Umbilical cord (tissue), 2 donors: Measurements from ENCODE around the gene PCSK9. TPM values are rescaled to one million over a fixed set of nuclear protein-coding genes. Genes with fewer than 3 reads are reported as not detected.
A peak's percentile ranks its signal among the peaks of the same experiment; 100 is the strongest.

Experiments used
- DNase-seq: peaks from one replicate; pipeline ENCODE4 v3.0.0-alpha.2; 2015; ENCODE audit warnings: low spot score
- total RNA-seq: library from RNA; depleted of rRNA; stranded (reverse); fragments of >200 nt; gene quantifications from one replicate; pipeline ENCODE4 v1.2.3, GENCODE V29; 2014; ENCODE audit warnings: low replicate concordance; ENCODE audit not compliant: insufficient read depth

The PCSK9 gene
- total RNA-seq, 1 donor from 2014 or later: 2.6 TPM

DNA sequence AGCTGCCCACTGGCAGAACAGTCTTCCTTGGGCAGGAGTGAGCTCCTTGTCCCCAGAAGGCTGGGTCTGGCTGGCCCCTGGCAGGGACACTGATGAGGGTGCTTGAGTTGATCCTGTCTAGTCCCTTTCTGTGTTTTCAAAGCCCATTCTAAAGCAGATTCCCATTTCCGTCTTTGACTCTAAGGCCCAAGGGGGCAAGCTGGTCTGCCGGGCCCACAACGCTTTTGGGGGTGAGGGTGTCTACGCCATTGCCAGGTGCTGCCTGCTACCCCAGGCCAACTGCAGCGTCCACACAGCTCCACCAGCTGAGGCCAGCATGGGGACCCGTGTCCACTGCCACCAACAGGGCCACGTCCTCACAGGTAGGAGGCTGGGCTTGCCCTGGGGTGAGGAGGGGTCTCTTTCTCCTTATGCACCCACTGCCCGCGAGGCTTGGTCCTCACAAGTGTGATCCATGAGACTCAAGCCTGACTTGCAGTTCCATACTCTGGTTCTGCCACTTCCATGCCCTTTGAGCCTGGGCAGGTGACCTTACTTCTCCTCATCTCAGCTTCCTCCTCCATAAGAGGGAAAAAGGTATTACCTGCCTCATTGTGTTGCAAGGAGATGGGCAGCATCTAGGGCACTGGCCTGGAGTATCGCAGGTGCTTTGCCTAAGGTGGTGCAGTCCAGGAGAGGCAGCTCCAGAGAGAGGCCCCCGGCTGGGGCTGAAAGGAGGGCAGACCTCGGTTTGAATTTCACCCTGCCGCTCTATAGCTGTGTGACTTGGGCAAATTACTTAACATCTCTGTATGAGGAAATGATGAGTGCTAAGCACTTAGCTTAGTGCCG, 20.2 kb downstream of the PCSK9 start:
- no peak for DNase-seq

DNA sequence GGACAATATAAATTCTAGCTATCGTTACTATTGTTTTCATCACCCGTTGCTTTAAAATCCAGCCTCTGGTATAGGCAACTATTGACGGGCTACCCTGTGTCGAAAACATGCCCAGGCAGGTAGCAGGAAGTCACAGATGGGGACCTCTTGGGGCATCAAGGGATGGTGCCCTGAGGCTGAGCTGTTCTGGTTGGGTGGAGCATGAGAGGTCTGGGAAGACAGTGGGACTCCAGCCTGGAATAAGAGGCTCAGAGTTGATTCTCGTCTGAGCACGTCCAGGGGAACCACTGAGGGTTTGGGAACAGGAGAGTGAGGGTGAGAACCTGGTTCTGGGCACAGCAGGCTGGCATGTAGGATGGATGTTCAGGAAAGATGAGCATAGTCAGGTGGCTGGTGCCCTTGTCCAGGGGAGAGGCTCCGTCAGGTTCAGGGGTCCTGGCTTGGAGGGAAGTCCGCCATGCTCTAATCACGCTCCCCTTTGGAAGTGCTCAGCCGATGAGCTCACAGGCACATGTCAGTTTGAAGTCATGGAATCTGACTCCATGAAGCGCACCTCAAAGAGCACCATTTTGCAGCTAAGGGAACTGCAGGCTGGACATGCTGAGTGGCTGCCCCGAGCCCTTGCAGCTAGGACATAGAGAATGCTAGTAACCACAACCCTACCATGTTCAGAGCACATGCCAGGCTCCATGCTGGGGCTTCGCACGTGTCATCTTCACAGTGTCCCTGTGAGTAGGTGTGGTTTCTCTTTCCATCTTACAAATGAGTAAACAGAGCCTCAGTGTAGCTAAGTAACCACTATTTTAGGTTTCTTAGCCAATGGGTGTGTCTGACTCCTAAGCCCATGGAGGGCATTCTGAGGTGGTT, 21.0 kb downstream of the PCSK9 start:
- DNase-seq: no peak

DNA sequence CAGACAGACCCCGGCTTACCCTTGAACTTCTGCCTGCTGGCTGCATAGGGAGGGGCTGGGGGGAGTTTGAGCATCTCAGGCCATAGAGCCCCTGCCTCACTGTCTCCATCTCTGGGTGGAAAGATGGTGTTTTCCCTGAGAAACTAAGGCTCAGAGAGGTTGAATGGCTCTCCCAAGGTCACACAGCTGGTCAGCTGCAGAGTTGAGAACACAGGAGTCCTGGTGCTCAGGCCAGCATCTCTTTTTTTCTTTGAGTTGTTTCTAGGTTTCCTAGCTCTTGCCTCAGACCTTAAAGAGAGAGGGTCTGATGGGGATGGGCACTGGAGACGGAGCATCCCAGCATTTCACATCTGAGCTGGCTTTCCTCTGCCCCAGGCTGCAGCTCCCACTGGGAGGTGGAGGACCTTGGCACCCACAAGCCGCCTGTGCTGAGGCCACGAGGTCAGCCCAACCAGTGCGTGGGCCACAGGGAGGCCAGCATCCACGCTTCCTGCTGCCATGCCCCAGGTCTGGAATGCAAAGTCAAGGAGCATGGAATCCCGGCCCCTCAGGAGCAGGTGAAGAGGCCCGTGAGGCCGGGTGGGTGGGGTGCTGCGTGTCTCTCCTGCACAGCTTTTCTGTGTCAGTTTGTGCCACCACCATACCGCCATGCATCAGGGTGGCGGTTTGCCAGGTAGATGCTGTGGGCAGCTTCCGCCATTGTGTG, 21.8 kb downstream of the PCSK9 start:
- DNase-seq: no peak

DNA sequence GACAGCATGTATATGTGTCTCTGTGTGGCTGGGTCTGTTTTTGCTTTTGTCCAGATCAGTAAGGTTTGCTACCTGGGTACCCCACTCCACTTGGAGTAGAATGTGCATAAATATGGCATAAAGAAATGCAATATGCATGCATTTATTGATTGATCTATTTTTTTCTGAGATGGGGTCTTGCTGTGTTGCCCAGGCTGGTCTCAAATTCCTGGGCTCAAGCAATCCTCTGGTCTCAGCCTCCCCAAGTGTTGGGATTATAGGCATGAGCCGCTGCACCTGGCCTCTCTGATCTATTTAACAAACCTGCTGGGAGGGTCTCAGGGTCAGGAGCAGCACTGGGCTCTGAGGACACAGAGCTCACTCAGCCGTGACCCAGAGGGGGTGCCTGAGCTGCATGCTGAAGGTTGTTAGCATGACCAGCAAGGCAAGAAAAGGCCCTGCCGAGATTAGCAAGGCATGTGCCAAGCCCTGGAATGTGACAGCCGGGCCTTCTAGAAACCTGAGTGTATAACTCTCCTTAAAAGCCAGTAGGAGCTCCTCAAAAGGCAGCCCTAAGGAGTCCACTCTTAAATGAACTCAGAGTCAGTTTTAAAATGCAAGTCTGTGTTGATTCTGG, 22.5 kb downstream of the PCSK9 start:
- no peak for DNase-seq

DNA sequence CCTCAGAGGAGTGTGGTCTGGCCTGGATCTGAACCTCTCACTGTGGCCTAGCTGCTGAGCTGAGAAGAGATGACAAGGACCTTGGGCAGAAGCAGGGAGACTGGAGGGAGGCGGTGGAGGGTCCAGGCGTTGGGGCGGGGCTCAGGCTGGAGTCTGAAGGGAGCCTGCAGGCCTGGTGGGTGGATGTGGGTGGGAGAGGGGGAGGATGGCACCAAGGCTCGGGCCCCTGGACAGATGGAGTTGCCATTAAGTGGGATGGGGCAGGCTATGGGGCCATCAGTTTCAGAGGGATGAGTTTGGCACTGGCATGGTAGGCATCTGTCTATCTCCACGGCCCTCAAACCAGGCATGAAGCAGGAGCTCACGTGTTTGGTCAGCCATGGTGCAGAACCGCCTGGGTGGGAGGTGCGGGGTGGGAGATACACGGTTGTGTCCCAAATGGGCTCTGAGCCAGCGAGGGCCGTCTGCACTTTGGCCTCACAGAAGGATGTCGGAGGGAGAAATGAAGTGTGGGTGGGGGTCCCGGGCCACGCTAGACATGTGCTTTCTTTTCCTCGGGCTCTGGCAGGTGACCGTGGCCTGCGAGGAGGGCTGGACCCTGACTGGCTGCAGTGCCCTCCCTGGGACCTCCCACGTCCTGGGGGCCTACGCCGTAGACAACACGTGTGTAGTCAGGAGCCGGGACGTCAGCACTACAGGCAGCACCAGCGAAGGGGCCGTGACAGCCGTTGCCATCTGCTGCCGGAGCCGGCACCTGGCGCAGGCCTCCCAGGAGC, 23.6 kb downstream of the PCSK9 start:
- no peak for DNase-seq

DNA sequence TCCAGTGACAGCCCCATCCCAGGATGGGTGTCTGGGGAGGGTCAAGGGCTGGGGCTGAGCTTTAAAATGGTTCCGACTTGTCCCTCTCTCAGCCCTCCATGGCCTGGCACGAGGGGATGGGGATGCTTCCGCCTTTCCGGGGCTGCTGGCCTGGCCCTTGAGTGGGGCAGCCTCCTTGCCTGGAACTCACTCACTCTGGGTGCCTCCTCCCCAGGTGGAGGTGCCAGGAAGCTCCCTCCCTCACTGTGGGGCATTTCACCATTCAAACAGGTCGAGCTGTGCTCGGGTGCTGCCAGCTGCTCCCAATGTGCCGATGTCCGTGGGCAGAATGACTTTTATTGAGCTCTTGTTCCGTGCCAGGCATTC, 24.2 kb downstream of the PCSK9 start:
- no peak for DNase-seq

DNA sequence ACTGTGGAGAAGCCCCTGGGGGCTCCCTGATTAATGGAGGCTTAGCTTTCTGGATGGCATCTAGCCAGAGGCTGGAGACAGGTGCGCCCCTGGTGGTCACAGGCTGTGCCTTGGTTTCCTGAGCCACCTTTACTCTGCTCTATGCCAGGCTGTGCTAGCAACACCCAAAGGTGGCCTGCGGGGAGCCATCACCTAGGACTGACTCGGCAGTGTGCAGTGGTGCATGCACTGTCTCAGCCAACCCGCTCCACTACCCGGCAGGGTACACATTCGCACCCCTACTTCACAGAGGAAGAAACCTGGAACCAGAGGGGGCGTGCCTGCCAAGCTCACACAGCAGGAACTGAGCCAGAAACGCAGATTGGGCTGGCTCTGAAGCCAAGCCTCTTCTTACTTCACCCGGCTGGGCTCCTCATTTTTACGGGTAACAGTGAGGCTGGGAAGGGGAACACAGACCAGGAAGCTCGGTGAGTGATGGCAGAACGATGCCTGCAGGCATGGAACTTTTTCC, 24.8 kb downstream of the PCSK9 start:
- peak; percentile 30 for DNase-seq

DNA sequence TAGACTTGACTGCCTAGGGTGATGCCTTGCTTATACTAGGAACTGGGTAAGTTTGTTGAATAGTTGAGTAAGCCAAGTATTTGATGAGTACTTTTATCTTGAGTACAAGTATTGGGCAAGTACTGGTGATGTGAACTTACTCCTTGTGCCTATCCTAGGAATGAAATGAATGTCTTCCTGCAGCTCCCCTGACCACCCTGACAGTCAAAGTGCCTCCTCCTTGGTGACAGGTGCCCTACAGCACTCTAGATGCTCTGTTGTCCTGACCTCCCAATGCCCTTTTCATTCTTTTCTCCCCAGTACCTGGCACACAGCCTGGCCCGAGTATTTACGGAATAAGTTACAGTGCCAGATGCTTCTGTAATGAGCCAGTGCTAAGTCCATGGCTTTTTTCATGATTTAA, 25.5 kb downstream of the PCSK9 start:
- DNase-seq: no peak

DNA sequence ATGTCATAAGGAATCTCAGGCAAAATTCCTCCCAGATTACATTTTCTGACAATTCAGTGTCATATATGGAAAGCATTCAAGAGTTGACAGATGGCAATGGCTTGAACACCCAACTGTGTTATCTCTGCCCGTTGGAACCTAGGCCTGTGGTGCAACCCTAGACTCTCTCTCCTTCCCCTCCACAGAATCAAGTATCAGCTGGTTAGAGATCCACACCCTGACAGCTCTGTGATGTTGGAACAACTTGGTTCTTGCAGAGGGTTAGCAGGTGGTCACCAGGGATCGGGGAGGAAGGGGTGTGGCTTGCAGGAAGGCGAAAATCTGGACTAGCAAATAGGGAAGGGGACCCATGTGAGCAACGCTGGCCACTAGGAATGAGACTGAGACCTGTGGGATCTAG, 26.3 kb downstream of the PCSK9 start:
- DNase-seq: no peak

DNA sequence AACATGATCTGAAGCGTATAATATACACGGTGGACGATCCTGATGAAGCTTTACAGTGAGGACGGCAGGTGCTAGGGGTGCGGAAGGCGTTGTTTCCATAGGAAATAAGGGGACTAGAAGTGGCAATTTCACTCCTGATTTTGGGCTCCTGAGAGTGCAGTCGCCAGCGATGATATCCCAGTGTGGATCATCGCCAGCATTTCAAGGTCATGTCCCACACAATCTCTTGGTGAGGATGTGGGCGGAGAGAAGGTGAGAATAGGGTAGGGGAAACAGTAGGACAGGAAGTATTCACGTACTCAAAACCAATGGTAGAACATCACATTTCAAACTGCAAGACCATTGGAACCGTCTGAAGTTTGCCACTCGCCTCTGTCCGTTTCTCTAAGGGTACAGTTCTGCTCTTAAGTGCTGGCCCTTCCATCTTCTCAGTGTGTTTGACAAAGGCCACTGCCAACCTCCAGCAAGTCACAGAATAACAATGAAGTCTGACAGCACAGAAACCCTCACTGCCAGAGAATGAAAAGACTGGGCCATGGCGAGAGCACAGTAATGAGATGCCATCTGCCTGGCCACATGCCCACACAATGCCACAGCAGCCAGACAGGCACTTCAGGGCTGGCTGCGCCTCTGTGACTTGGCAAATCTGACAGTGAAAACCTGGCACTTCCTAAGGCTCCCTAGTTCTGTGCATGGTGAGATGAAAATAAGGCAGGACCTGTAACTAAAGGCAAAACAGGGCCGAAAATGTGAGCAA, 27.9 kb downstream of the PCSK9 start:
- DNase-seq: no peak

DNA sequence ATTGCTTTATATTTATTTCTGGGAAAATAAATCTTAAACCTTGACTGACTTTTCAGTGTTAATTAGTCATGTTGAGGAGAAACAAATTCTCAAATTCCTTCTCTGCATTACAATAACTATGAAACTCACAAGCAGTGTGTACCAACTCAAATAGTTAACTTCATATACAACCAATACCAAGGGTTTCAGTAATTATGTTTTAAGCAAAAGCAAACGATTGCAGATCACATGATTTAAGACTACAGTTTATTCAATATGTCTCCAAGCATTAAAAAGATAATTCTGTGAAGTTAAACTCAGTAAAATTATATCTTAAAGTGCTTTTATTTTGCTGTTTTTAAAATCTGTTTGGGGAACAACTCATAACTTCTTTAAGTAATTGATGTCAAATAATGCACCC, 28.6 kb downstream of the PCSK9 start:
- no peak for DNase-seq

DNA sequence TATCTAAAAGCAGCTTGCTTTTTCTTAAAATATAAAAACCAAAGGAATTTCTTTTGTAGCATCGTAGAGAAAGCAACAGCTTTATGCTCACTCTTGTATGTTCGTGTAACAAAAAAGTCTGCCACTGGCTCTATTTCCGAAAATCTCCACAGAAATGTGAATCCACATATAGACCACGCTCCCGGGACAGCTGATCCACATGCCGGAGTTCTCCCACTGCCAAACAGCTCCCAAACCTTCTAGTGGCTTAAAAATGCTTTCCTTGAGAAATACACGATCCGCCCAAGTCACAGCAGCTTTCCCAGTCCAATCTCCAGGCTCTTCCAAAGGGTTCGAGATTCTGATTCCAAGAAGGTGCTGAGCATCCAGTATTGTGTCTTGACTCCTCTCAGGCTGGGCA, 29.3 kb downstream of the PCSK9 start:
- no peak for DNase-seq

DNA sequence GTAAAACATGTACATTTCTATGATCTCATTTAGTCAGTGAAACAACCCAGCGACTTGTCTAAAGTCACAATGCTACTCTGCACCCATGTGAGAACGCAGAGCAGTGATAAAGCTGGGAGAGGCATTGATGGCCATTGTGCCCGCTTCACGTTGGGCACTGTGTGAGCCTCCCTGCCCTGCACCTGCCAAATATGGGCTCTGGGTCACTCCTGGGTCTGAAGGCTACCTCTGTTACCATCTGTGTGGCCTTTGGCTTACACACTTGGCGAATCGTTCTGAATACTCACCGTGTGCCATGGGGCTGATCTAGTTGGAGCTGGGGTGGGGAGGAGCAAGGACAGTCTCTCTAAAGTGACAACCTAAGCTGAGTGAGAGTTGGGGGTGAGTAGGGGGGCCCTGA, 29.9 kb downstream of the PCSK9 start:
- no peak for DNase-seq

DNA sequence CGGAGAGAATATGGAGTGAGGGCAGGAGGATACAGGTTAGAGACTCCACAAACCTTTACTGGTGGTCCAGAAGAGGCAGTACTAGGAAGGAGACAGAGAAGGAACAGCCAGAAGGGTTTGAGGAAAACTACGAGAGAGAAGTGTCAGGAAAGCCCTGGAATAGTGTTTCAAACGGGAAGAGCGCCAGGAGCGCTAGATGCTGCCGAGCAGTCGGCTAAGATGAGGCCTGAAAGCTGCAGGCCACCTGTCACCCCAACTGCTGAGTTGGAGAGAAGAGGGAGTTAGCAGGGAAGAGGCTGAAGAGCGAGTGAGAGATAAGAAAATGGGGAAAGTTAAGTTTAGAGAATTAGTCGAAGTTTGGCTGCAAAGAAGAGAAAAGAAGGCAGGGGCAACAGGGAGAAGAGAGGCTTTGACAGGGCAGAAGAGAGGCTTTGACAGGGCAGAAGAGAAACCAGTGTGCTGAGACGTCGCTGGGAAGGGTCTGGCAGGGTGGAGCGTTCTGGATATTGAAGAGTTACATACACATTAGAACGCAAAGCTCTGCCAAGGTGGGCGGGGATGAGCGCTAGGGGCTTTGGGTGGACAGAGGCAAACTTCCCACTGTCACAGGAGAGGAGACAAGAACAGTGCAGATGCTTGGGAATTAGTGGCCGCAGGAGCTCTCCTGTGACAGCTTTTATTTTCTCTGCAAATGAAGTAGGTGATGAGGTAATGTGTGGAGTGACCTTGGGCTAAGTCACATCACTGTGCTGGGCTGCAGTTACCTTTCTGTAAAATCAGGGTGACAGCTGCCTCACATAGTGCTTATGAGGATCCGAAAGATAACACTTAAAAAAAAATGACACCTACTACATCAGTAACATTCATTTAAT, 31.2 kb downstream of the PCSK9 start:
- DNase-seq: no peak

DNA sequence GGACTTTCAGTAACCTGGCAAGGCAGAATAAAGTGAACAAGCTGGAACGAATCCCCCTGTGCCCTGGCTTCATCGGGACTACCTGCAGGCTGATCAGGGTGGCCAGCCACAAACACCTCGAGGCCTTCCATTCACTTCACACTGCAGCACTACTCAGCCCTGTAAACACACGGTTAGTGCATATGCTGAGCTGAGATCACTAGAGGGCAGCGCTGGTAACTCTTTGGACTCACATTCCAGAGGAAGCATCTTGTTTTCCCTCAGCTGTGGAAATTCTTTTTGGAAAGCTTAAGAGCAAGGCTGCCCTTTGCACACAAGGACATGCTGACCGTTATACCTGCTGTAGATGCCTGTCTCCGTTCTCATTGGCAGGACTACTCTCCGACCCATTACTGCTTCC, 32.1 kb downstream of the PCSK9 start:
- DNase-seq: peak; percentile 62

DNA sequence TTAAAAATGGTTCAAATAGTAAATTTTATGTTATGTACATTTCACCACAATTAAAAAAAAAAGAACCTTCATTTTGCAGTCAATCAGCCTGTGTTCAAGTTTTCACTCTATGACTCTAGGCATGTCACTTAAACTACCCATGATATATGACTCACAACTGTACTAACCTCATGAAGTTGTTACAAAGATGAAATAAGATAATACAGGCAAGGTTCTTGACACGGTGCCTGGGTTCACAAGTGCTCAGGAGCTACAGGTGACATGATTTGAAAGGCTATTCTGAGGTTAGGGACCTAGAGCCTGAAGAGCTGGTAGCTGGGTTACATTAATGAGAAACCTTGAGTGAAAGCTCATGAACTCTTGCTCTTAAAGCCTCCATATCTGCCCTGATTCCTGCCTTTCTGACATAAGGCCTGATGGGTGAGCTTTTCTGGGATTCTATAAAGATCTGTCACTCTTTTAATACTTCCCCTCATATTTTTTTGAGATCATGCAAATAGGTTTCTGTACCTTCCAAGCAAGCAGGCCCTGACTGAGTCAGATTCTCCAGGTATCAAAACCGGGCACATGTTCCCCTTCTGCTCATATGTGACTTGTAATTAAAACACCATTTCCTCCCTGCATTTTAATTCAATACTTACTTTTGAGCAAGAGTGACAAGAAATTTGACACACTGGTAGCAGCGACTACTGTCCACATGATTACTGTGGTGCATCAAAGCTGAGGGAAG, 34.0 kb downstream of the PCSK9 start:
- DNase-seq: no peak

DNA sequence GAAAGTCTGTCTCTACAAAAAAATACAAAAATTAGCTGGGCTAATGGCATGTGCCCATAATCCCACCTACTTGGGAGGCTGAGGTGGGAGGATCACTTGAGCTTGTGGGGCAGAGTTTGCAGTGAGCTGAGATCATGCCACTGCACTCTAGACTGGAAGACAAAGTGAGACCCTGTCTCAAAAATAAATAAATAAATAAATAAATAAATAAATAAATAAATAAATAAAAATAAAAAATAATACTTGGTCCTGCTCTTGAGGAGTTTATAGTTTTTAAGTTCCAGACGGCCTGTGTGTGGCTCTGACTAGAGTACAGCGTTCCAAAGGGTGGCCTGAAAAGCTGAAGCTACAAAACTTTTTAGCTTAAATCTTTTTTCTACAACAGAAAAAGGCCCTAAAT, 35.1 kb downstream of the PCSK9 start:
- DNase-seq: no peak

DNA sequence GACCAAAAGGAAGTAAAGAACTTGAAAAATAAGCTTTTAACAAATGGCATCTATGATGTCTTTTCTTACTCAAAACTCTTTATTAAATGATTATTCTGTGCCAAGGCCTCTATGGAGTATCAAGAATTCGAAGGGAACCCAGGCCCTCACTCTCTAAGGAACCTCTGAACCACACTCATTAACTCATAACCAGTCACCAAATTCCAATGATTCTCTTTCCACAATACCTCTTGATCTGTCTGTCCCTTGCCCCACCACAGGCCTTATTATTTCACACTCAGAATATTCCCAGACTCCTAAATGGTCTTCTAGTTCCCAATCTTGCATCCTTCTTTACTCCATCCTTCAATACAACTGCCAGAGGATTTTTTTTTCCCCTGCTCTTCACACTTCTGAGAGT, 37.0 kb downstream of the PCSK9 start:
- DNase-seq: no peak
